ENCODE measurements around the gene EDAR. TPM values are rescaled to one million over a fixed set of nuclear protein-coding genes. Genes with fewer than 3 reads are reported as not detected.

EDAR gene
- total and polyA plus RNA-seq, 2 of the 4 experiments (the other 2 are of a cell fraction) = not detected

DNA sequence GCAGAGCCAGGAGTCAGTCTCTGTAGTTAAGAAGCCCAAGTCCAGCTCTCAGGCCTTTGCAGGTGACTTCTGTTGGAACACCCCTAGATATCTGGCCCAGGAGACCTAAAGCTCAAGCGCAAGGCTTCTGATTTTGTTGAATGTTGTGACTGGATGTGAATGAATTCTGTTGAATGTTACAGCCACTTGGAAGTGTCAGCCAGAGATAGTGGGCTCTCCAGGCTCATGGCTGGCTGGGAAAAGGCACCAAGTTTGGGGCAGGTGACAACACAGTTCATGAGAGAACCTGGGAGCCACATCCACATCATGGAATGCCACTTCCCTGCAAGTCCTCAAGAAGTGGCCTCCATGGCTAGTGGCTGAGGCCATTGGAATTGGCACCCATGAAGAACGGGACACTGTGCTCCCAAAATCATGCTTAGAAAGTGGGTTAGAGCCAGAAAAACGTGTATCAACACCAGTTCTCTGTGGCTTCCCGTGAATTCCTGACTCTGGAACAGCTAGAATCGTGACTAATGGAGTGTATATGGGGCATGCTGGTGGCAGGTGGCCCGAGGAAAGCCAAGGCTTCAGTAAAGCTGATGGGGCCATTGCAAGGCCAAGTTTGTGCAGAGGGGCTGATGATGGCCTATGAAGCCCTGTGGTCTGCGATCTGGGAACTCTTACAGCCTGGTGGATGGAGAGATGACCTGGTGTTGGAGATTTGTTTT, 30.2 kb downstream of the EDAR start:
- H2BK120ac ChIP-seq (ENCODE audit: low read depth, low read length) = no peak overlapping the region
- no peak overlapping the region for H2BK5ac ChIP-seq (ENCODE audit: low read depth, low read length, poor library complexity, severe bottlenecking)
- no peaks in the 10 kb centered on the region for H3K9me1 ChIP-seq (ENCODE audit: insufficient read depth, low read length)
- no peak overlapping the region for H3K23ac ChIP-seq (ENCODE audit: low read depth, low read length)
- no peak overlapping the region for H2BK20ac ChIP-seq (ENCODE audit: low read depth, low read length)
- no peaks in the 10 kb centered on the region for H3K79me1 ChIP-seq (ENCODE audit: low read depth in 1 of 2, low read length in 2 of 2)
- dilution Hi-C loops (cut with HindIII; ENCODE audit: low sequenced_read_pairs, unreplicated experiment) = no loop called here
- intact Hi-C loops (cut with micrococcal nuclease) = no loop called here
- H3K9ac ChIP-seq (ENCODE audit: low read depth, low read length) = no peak overlapping the region
- H2AK5ac ChIP-seq (ENCODE audit: low read depth, low read length) = no peak overlapping the region
- H3K56ac ChIP-seq (ENCODE audit: extremely low read depth, insufficient read depth, low read length) = no peak overlapping the region
- H2AK9ac ChIP-seq (replicated peaks; ENCODE audit: low read depth, low read length, poor library complexity) = no peak overlapping the region
- no peak overlapping the region for H3K14ac ChIP-seq (replicated peaks; ENCODE audit: low read depth, low read length)
- no peaks in the 10 kb centered on the region for H3K9me3 ChIP-seq (ENCODE audit: control insufficient read depth, insufficient read depth, low read length)
- no peak overlapping the region for H3K4me2 ChIP-seq (ENCODE audit: low read depth, low read length)
- no peak overlapping the region for H3K4ac ChIP-seq (ENCODE audit: low read depth, low read length)
- H3K27me3 ChIP-seq (ENCODE audit: control insufficient read depth, insufficient read depth, low read length) = peaks cover 59% of the 10 kb centered on the region
- TF ChIP-seq SMC3 (IDR thresholded peaks at IDR 0.05; ENCODE audit: low read depth, low read length) (no peak), CEBPB (IDR thresholded peaks at IDR 0.05; ENCODE audit: low read depth, low read length) (no peak), MAFK (IDR thresholded peaks at IDR 0.05; ENCODE audit: low read depth, low read length) (no peak), NFE2L2 (IDR thresholded peaks at IDR 0.05; ENCODE audit: low read depth, low read length) (no peak), MXI1 (IDR thresholded peaks at IDR 0.05; ENCODE audit: borderline replicate concordance, low read depth, low read length) (no peak), RAD21 (IDR thresholded peaks at IDR 0.05; ENCODE audit: low read length) (no peak)
- TF ChIP-seq, protein P1, sequence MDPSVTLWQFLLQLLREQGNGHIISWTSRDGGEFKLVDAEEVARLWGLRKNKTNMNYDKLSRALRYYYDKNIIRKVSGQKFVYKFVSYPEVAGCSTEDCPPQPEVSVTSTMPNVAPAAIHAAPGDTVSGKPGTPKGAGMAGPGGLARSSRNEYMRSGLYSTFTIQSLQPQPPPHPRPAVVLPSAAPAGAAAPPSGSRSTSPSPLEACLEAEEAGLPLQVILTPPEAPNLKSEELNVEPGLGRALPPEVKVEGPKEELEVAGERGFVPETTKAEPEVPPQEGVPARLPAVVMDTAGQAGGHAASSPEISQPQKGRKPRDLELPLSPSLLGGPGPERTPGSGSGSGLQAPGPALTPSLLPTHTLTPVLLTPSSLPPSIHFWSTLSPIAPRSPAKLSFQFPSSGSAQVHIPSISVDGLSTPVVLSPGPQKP (IDR thresholded peaks at IDR 0.05; ENCODE audit: borderline replicate concordance, low read depth, low read length) = no peak
- TF ChIP-seq, protein P2, sequence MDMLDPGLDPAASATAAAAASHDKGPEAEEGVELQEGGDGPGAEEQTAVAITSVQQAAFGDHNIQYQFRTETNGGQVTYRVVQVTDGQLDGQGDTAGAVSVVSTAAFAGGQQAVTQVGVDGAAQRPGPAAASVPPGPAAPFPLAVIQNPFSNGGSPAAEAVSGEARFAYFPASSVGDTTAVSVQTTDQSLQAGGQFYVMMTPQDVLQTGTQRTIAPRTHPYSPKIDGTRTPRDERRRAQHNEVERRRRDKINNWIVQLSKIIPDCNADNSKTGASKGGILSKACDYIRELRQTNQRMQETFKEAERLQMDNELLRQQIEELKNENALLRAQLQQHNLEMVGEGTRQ (IDR thresholded peaks at IDR 0.05; ENCODE audit: low read depth, low read length) = no peak
- WGBS, 2 experiments (ENCODE audit: extremely low coverage in 2 of 2, insufficient read length in 1 of 2) = 41% methylated on average over 6 of the region's 7 CpGs; no CpG with 5 or more reads in 1 of the 2 experiments
- ATAC-seq (ENCODE audit: low read depth) (no peak), DNase-seq (no peak)
- H4K91ac ChIP-seq (ENCODE audit: insufficient read depth, low read depth, low read length) = no peak overlapping the region
- no peaks in the 10 kb centered on the region for H4K20me1 ChIP-seq (ENCODE audit: insufficient read depth, low read length)
- no peak overlapping the region for H4K5ac ChIP-seq (ENCODE audit: low read depth, low read length)
- BruUV-seq (replicated peaks) = no TSS peak
- POLR2A ChIA-PET (ENCODE audit: unreplicated experiment) = no interaction called here
- H3K18ac ChIP-seq (ENCODE audit: low read depth, low read length) = no peak overlapping the region
- no peak overlapping the region for H3K4me3 ChIP-seq (ENCODE audit: insufficient read depth, low read depth, low read length)
- no peaks in the 10 kb centered on the region for H3K4me1 ChIP-seq (ENCODE audit: control insufficient read depth, insufficient read depth, low read length)
- no peak overlapping the region for H4K8ac ChIP-seq (ENCODE audit: low read depth in 2 of 2, low read length in 2 of 2)
- no peak overlapping the region for H3K27ac ChIP-seq (ENCODE audit: insufficient read depth, low read length)
- CTCF ChIA-PET = no interaction called here
- no peak overlapping the region for H2BK15ac ChIP-seq (ENCODE audit: low read depth, low read length)
- H2AFZ ChIP-seq (replicated peaks; ENCODE audit: low read length, poor library complexity) = no peak overlapping the region
- no peaks in the 10 kb centered on the region for H3K36me3 ChIP-seq (ENCODE audit: control insufficient read depth, insufficient read depth, low read length)
- in situ Hi-C loops (cut with MboI; ENCODE audit: low sequenced_read_pairs) = no loop called here

Data from IMR-90 (cell line).